Measurements from ENCODE around the gene WDR12. TPM values are rescaled to one million over a fixed set of nuclear protein-coding genes. Genes with fewer than 3 reads are reported as not detected.
"Not testable (repeated sequence)": the region's sequence is repeated elsewhere in the genome, so short reads cannot be mapped to it uniquely, and the experiment has no call there.

WDR12 gene
- total RNA-seq, 1 donor from 2014 or later = 35.1 TPM

DNA sequence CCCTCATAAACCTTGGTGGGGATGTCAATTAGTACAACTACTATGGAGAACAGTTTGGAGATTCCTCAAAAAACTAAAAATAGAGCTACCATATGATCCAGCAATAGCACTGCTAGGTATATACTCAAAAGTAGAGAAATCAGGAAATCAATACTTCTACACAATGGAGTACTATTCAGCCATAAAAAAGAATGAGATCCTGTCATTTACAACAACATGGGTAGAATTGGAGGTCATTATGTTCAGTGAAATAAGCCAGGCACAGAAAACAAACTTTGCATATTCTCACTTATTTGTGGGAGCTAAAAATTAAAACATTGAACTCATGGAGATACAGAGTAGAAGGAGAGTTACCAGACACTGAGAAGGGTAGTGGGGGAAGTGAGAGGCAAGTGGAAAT is 6.0 kb downstream of the WDR12 start:
- not testable (repeated sequence) for FAIRE-seq; DNase-seq (ENCODE audit: low spot score in 2 of 2)

DNA sequence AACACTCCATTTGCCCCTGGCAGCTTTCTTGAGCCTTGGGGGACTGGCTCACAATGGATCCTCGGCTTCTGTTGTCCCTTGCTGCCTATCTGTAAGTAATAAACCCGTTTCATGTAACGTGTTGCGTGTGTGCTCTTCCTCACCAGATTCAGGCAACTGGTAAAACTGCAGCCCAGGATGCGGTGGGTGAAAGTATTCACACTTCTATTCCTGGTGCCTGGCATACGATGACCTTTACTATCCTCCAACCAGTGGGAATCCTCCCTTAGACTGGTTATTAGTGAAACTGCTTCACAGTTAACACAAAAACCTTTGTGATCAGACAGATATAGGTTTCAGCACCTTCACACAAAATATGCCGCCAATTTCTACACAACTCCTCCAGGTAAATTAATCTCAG is 26.3 kb downstream of the WDR12 start:
- no peak for DNase-seq (ENCODE audit: low spot score in 2 of 2)
- no peak for FAIRE-seq

DNA sequence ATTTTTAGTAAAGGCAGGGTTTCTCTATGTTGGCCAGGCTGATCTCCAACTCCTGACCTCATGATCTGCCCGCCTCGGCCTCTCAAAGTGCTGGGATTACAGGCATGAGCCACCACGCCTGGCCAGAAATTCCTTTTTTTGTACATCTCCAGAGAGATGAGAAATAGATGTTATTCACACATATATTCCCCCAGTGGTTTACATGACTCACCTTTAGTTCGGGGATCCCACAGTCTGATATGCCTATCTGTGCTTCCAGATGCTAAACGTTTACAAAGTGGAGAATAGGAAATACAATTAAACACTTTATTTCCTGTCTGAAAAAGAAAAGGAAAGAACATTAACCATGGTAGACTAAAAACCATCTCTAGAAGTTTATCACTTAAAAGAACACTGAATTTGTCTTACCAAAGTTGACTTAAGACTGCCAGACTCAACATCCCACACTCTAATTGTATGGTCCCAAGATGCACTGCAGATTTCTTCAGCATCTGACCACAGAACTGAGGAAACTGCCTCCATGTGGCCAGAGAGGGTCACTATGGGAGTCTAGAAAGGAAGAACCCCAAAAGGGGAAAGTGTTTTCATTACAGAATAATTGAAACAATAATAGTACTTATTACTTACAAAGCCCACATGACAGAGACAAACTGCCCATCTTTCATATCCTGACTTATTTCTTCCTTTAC is 27.3 kb downstream of the WDR12 start:
- FAIRE-seq (no peak), DNase-seq (ENCODE audit: low spot score in 2 of 2) (no peak)

DNA sequence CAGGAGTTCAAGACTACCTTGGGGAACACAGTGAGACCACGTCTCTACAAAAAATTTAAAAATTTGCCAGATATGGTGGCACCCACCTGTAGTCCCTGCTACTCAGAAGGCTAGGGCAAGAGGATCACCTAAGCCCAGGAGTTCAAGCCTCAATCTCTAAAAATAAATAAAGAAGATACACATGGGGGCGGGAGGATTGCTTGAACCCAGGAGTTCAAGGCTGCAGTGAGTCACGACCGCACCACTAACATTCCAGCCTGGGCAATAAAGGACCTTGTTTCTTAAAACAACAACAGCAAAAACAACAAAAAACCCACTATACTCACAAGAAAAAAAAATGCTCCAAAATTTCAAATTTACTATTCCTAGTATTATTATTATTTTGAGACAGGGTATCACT is 29.9 kb downstream of the WDR12 start:
- FAIRE-seq (no peak), DNase-seq (ENCODE audit: low spot score in 2 of 2) (no peak)

DNA sequence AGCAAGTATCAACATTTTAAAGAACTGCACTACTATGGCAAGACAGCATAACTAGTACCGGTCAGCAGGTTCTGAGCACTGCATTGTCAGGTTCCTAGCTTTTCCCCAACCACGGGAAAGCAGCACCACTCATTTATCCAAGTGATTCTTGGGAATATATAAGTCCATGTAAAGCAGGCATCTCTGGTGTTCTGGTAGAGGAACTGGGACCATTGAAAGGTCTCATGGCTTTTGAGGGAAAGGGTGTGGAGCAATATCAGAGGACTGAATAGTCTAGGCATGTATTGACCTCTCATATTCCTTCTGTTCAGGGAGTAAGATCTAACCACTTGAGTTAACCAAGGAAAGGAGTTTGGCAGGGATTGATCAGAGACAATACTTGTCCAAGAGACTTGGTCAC is 33.8 kb downstream of the WDR12 start:
- DNase-seq (ENCODE audit: low spot score in 2 of 2) (no peak), FAIRE-seq (no peak)

DNA sequence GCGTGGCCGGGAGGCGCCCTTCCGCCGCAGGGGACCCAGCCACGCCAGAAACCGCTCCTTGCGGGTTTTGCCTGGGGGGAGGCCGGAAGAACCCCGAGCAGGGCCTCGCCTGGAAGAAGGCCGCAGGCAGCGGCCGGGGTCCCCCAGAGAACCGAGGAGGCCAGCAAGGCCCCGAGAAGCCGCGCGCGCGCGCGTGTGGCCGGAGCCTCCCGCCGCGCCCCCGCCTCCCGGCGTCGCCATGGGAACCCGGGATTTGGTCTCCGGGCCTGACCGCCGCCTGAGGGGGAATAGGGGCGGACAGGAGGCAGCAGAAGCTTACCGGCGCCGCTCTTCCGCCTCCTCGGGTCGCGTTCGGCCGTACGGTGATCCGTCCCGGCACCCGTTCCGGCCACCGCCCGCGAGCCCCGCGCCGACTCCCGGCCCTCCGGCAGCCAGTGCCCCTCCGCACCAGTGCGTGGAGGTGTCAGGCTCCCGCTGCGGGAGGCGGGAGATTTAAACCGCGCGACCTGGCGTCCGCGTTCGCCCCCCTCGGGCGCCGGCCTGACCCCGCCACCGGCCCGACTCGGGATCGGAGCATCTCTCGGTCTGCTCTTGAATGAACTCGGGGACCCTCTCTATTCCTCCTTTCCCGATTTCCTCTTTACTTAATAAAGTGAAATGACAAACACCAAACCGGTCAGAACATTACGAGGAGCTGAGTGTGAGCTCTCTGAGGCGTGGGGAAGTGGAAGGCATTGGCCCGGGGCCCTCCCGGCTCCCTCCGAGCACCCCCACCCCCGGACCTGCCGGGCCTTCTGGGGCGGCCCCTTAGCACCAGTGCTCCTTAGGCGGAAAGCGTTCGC is 40.0 kb downstream of the WDR12 start, which contains the start of gene ICA1L:
Gene ICA1L (minus strand): TSS at position 467 of the 842 bp plus-strand sequence. CDS start 42,757 bp downstream, outside the sequence.
- FAIRE-seq (no peak), DNase-seq (ENCODE audit: low spot score in 2 of 2) (peak; percentile 64 to 69)

DNA sequence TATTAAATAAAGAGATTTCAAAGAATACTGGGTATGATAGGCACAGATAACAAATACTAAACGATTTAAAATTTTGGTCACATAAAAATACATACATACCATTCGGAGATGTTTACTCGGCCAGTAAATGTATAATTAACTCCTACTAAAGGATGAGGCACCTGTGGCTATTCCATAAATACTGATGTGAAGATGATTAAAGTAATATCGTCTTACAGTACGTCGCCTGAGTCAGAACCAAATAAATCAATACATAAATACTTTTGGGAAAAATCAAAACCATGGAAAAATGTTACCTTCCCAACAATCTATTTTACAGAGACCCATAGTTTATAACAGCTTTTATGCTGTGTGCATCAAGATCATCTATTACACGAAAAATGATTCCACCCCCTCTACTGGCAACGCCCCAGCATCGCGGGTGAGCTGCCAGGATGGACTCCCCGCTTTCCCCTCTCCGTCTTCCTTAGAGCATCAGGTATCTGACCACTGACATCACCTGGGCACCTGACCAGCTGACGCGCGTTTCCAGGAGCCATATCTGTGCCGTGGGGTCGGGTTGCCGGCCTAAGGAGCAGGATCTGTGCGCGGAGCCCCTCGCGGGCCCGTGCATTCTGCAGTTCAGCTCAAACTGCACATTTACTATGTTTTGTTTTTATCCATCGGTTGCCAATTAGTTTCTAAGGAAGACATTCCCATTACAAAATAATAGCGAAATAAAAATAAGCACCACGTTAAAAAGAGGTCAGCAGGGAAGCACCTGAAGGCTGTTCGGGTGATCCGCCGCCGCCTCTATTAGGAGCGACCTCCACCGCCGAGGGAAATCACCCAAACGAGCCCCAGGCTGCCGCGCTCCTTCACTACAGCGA is 40.8 kb downstream of the WDR12 start:
- no peak for FAIRE-seq
- DNase-seq (ENCODE audit: low spot score in 2 of 2) = peak; percentile 32 to 52

DNA sequence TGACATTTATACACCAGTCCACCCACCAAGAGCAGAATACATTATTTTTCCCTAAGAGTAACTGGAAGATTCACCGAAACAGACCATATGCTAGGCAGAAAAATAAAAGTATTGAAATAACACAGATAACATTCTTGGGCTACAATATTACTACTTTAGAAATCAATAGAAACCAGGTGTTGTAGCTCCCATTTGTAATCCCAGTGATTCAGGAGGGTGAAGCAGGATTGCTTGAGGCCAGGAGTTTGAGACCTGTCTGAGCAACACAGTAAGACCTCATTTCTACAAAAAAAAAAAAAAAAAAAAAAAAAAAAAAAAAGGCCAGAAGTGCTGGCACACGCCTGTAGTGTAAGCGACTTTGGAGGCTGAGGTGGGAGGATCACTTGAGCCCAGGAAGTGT is 49.5 kb downstream of the WDR12 start:
- no peak for FAIRE-seq

DNA sequence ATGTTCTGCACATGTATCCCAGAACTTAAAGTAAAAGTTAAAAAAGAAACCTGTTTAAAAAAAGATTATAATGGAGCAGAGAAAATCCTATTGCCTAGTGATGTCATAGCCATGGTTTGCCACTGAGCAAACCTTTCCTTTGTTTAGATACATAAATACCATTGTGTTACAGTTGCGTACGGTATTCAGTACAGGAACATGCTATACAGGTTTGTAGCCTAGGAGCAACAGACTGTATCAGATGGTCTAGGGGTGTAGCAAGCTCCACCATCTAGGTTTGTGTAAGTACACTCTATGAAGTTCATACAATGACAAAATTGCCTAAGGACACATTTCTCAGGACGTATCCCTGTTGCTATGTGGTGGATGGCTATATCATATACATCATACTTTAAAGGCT is 52.9 kb downstream of the WDR12 start:
- FAIRE-seq = no peak
- no peak for DNase-seq (ENCODE audit: low spot score in 2 of 2)

More for the DNA sequence above, 49.5 kb downstream of the WDR12 start:
- no peak for DNase-seq (ENCODE audit: low spot score in 2 of 2)

DNA sequence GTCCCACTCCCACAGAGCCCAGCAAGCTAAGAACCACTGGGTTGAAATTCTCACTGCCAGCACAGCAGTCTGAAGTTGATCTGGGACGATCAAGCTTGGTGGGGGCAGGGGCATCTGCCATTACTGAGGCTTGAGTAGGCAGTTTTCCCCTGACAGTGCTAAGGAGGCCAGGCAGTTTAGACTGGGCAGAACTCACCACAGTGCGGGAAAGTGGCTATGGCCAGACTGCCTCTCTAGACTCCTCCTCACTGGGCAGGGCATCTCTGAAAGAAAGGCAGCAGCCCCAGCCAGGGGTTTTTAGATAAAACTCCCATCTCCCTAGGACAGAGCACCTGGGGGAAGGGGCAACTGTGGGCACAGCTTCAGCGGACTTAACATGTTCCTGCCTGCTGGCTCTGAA is 62.1 kb downstream of the WDR12 start:
- FAIRE-seq; DNase-seq (ENCODE audit: low spot score in 2 of 2): not testable (repeated sequence)

DNA sequence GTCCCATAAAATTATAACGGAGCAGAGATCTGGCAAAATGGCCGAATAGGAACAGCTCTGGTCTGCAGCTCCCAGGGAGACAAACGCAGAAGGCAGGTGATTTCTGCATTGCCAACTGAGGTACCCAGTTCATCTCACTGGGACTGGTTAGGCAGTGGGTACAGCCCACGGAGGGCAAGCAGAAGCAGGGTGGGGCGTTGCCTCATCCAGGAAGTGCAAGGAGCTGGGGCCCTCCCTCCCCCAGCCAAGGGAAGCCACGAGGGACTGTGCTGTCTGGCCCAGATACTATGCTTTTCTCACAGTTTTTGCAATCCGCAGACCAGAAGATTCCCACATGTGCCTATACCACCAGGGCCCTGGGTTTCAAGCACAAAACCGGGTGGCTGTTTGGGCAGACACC is 62.7 kb downstream of the WDR12 start:
- no peak for DNase-seq (ENCODE audit: low spot score in 2 of 2)
- FAIRE-seq = no peak

DNA sequence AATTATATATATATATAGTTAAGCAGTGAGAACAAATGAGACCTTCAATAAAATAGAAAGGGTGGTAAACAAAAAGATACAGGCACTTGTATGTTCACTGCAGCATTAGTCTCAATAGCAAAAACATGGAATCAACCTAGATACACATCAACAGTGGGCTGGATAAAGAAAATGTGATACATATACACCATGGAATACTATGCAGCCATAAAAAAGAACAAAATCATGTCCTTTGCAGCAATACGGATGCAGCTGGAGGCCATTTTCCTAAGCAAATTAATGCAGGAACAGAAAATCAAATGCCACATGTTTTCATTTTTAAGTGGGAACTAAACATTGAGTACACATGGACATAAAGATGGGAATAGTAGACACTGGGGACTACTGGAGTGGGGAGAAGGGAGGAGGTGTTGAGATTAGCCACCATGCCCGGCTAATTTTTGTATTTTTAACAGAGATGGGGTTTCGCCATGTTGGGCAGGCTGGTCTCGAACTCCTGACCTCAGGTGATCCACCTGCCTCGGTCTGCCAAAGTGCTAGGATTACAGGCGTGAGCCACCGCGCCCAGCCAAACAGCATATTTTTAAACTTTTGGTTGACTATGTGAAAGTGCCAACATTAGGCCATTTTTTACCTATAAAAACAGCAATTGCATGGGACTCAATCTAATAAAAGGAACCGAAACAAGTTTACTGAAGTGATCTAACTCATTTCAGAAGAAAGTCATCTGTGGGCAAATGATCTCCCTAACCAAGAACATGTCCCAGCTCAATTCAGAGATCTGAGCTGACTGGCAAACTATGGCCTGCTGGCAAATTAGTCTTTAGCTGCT is 63.6 kb downstream of the WDR12 start:
- FAIRE-seq = no peak
- no peak for DNase-seq (ENCODE audit: low spot score in 2 of 2)

DNA sequence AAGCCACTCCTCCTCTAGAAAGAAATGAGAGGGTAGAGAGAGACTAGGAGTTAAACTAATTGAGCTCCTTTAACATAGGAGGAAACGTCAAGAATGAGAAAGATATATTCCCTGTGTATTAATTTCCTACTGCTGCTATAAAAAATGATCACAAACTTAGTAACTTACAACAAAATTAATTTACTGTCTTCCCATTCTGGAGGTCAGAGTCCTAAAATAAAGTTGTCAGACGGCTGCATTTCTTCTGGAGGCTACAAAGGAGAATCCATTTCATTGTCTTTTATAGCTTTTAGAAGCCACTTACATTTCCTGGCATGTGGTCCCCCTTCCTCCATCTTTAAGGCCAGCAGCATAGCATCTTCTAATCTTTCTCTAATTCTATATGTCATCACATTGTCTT is 66.8 kb downstream of the WDR12 start:
- FAIRE-seq (no peak), DNase-seq (ENCODE audit: low spot score in 2 of 2) (no peak)

DNA sequence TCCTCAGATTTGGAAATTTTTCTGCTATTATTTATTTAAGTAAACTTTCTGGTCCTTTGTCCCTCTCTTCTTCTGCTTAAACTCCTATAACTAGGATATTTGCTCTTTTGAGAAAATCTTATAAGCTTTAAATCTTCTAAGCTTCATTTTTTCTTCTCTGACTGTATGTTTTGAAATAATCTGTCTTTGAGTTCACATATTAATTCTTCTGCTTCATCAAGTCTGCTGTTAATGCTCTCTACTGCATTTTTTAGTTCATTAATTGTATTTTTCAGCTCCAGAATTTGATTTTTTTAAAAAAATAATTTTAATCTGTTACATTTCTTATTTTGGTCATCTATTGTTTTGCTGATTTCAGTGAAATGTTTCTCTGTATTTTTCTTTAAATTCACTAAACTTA is 68.8 kb downstream of the WDR12 start:
- no peak for DNase-seq (ENCODE audit: low spot score in 2 of 2)
- no peak for FAIRE-seq

DNA sequence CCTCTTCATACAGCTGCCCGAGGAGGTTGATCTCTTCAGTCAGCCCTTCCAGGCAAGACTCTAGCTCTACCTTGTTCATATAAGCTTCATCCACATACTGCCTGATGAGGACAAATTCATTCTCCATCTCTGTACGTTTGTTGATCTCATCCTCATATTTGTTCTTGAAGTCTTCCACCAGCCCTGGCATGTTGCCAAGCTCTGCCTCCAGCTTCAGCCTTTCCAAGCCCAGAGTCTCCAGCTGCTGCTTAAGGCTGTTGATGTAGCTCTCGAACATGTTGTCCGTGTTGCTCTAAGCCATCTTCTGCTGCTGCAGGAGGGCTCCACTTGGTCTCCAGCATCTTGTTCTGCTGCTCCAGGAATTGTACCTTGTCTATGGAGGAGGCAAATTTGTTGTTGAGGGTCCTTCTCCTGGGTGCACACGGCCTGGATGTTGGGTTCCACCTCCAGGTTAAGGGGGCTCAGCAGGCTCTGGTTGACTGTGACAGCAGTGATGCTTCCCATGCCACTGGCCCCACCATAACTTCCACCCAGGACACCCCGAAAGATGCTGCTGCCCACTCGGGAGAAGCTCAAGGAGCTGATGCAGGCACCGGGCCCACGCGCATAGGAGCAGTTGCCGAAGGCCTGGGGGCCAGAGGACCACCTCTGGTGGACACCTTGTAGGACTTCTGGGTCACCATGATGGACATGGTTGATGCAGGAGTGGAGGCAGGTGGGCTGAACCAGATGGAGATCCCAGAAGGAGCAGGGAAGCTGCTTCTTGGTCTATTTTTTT is 70.2 kb downstream of the WDR12 start:
- DNase-seq (ENCODE audit: low spot score in 2 of 2) = no peak
- no peak for FAIRE-seq

DNA sequence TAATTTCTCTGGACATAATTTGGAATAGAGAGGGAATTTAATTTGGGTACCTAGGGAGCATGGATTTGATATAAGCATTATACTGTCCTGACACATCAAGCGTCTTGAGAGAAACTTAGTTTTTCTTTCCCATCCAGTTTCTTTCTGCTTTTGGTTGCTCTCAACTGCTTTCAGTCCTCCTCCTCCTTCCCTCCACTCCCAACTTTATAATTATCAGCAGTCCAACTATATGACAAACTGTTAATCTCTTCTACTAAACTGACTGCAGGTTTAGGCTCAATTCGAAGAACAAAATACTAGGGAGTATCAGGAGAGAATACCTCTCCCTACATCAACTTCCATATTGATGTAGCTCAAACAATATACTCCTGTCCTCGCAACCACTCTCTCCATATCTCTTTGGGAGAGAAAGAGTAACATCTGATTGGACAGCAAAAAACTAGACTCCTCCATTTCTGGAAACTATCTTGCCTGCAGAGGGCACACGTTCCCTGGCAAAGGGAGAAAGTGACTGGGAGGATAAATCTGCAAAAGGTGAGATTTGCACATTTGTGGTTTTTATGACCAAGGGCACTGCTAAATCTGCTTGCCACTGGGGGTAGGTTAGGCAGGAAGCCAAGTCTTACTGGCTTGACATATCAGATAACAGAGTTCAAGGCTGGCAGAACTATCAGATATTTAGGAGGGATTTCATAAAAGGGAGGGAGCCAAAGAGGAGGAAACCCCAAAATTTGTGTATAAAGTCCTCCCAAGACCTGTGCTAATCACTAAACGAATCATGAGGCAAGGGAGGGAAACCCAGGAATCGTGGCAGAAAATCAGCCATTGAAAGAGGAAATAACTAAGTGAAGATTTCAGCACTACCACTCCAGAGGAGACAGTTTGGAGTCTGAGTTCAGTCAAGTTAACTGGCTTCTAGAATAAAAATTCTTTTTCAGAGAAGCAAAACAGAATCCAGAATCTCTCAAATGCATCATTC is 79.9 kb downstream of the WDR12 start:
- DNase-seq (ENCODE audit: low spot score in 2 of 2) = peak in 1 of 2 donors; percentile 18
- no peak for FAIRE-seq

DNA sequence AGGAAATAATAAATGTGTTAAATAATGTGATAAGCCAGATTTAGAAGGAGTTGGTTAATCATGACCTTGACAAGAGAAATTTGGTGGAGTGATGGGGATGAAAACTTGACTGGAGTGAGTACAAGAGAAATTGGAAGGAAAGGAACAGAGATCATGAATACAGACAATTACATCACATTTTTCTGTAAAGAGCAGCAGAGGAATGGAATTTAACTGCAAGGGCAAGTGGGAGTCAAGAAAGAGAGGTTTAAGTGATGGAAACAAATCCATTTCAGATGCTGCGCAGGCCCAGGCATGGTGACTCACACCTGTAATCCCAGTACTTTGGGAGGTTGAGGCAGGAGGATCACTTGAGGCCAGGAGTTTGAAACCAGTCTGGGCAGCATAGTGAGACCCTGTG is 86.6 kb downstream of the WDR12 start:
- FAIRE-seq = no peak
- DNase-seq (ENCODE audit: low spot score in 2 of 2) = no peak

Measured in frontal cortex (tissue), 4 donors.